CD4-positive, alpha-beta T cell treated with Interferon gamma for 1 hour (primary cell): ENCODE results near the gene SPP1.
"Not testable (repeated sequence)": the region's sequence is repeated elsewhere in the genome, so short reads cannot be mapped to it uniquely, and the experiment has no call there.

ENCODE experiments used
- DNase-seq: peaks from one replicate; pipeline ENCODE4 v3.0.0-alpha.2; 2020

Gene SPP1

GRCh38 chr4:87995435-87995834 is 19.9 kb downstream of the SPP1 start:
- DNase-seq = no peak

- not testable (repeated sequence) for DNase-seq
Measured at GRCh38 chr4:87999191-87999691, 23.7 kb downstream of the SPP1 start.

- DNase-seq = no peak
Measured at GRCh38 chr4:88001871-88002270, 26.4 kb downstream of the SPP1 start.

GRCh38 chr4:88002786-88003185 is 27.3 kb downstream of the SPP1 start:
- DNase-seq = no peak

DNA sequence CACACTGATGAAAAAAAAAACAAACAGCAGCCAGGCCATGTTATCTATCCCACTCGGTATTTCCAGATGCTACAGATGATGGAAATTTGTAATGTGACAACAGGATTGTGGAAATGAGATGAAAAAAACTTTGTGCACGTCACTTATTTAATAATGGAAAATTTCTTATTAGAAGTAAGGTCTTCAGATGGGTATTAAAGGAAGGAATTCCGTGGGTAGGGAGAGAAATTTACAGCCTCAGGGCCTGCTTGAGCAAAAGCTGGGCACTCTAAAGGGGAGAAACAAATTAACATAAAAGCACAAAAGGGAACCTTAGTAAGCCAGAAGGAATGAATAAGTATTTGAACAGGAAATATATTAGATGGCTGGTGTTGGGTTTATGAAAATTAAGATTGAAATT is 27.7 kb downstream of the SPP1 start:
- no peak for DNase-seq

DNA sequence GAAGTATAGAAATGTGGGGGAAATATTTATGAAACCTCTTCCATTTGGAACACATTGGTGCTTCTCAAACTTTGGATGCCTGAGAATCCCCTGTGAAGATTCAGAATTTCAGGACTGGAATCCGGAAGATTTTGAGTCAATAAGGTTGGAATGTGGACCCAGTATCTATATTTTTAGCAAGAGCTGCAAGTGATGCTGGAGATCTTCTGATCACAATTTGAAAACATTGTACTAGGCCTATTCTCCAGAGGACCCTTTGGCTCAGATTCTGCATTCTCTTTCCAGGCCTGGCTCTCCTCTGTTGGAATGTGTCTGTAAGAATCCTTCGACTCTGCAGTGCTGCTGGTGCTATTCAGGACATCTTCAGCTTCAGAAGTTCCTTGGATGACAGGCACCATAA is 29.6 kb downstream of the SPP1 start:
- no peak for DNase-seq

DNA sequence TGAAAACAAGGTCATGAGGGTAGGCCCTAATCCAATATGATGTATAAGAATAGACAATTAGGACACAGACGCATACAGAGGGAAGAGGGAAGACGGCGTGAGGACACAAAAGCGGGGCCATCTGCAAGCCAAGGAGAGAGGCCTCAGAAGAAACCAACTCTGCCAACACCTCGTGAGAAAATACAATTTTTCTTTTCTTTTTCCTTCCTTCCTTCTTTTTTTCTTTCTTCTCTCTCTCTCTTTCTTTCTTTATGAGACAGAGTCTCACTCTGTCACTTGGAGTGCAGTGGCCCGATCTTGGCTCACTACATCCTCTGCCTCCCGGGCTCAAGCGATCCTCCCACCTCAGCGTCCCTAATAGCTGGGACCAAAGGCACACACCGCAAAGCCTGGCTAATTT is 30.4 kb downstream of the SPP1 start:
- no peak for DNase-seq

- no peak for DNase-seq
Measured at GRCh38 chr4:88006956-88007303, 31.4 kb downstream of the SPP1 start.

GRCh38 chr4:88007304-88008121 is 32.0 kb downstream of the SPP1 start, which contains the start of gene PKD2:
Gene PKD2, plus strand, starts transcription at chr4:88007635. Its CDS starts 99 bp downstream, at chr4:88007734.
- DNase-seq = peak; percentile 64

- no peak for DNase-seq
Measured at GRCh38 chr4:88008122-88008742, 32.7 kb downstream of the SPP1 start.

GRCh38 chr4:88008743-88009171 is 33.2 kb downstream of the SPP1 start:
- DNase-seq = no peak

GRCh38 chr4:88009871-88010270 is 34.4 kb downstream of the SPP1 start:
- DNase-seq = no peak

DNA sequence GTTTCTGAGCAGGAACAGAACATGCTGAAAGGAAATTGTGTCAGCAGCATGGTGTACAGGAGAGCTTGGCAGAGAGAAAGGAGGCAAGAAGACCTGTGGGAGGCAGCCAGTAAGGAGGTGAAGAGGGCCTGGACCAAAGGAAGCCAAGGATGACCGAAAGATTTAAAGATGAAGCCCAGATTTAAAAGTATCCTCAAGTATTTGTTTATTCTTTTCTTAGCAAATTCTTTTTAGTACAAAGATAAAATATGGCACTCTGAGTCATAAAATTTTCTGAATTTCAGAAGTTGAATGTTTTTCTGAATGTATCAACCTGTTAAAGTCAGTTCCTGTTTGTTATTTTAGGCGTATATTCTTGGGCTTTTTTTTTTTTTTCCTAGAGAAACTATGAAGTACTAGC is 35.5 kb downstream of the SPP1 start:
- no peak for DNase-seq

DNA sequence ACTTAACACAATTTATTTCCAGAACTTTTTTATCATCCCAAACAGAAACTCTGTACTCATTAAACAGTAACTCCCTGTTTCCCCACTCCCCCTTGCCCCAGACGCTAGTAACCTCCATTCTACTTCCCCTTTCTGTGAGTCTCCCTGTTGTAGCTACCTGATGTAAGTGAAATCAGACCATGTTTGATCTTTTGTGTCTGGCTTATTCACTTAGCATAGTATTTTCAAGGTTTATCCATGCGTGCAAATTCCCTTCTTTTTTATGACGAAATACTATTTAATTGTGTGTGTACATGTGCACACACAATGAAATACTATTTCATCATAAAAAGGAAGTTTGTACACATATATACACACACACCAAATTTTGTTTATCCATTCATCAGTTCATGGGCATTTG is 37.1 kb downstream of the SPP1 start:
- peak; percentile 10 for DNase-seq

- DNase-seq = no peak
Measured at GRCh38 chr4:88014386-88014905, 38.9 kb downstream of the SPP1 start.

GRCh38 chr4:88015659-88016295 is 40.3 kb downstream of the SPP1 start:
- DNase-seq = no peak

DNA sequence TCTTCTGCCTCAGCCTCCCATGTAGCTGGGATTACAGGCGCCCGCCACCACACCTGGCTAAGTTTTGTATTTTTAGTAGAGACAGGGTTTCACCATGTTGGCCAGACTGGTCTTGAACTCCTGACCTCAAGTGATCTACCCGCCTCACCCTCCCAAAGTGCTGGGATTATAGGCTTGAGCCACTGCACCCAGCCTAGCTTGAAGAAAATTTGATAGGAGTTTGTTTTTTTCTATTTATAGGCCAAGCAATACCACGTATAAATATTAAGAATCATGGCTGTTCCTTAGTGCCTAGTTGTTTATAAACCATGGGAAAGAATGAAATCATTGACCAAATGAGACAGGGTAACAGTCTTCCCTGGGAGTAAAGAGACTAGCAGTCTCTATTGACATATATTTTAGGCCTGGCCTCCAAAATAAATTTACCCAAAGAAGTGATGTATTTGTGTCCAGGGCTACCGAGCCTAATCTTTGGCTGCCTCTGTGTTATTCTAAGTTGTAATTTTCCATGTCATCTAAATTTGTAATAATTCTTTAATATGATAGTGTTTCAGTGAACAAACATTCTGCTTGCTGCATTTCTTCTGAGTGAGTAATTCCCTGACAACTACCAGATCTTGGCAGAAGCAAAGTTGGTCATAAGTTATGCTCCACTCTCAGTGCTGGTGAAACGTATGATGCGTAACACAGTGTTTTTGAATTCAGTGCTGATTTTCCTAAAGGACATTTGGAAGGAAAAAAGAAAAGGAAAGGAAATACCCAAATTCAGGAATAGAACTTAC is 42.2 kb downstream of the SPP1 start:
- DNase-seq = no peak

GRCh38 chr4:88018466-88018865 is 43.0 kb downstream of the SPP1 start:
- DNase-seq = no peak

- no peak for DNase-seq
Measured at GRCh38 chr4:88021824-88022223, 46.3 kb downstream of the SPP1 start.

- DNase-seq = no peak
Measured at GRCh38 chr4:88022289-88022688, 46.8 kb downstream of the SPP1 start.

DNA sequence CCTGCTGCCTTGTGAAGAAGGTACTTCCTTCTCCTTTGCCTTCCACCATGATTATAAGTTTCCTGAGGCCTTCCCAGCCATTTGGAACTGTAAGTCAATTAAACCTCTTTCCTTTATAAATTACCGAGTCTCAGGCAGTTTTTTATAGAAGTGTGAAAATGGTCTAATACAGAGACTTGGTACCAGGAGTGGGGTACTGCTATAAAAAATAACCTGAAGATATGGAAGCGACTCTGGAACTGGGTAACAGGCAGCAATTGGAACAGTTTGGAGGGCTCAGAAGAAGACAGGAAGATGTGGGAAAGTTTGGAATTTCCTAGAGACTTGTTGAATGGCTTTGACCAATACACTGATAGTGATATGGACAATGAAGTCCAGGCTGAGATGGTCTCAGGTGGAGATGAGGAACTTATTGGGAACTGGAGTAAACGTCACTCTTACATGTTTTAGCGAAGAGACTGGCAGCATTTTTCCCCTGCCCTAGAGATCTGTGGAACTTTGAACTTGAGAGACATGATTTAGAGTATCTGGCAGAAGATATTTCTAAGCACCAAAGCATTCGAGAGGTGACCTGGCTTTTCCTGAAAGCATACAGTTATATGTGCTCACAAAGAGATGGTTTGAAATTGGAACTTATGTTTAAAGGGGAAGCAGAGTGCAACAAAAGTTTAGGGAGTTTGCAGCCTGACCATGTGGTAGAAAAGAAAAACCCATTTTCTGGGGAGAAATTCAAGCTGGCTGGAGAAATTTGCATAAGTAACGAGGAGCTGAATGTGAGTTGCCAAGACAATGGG is 50.6 kb downstream of the SPP1 start:
- not testable (repeated sequence) for DNase-seq
